NB4 (cell line): ENCODE measurements around the gene MAP3K9.

ENCODE experiments used
- MYC ChIP-seq: IDR thresholded peaks from 2 replicates; pipeline ENCODE4 v1.6.1; 2011; ENCODE audit warnings: low read depth, low read length
- TF ChIP-seq, protein P1 (sequence below): IDR thresholded peaks from one replicate; pipeline ENCODE4 v1.5.1; 2012; ENCODE audit warnings: low read depth, low read length

DNA sequence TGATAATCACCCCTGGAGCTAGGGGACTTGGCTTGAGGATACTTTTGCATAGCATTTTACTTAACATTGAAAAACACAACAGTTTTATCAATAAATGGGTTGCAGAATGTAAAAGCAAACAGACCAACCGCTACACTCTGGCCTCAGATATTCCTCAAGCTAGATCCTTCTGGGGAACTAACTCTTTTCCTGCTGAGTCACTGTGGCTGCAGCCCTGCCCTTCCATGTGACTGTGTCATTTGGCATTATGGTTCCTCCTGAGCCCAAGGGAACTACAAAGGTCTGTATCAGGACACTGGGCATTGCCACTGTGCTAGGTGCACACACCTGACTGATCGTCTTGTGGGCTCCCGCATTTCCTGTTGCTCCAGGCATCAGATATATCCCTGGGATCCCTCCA is 111.0 kb downstream of the MAP3K9 start:
- no peak for TF ChIP-seq MYC
- TF ChIP-seq, protein P1, sequence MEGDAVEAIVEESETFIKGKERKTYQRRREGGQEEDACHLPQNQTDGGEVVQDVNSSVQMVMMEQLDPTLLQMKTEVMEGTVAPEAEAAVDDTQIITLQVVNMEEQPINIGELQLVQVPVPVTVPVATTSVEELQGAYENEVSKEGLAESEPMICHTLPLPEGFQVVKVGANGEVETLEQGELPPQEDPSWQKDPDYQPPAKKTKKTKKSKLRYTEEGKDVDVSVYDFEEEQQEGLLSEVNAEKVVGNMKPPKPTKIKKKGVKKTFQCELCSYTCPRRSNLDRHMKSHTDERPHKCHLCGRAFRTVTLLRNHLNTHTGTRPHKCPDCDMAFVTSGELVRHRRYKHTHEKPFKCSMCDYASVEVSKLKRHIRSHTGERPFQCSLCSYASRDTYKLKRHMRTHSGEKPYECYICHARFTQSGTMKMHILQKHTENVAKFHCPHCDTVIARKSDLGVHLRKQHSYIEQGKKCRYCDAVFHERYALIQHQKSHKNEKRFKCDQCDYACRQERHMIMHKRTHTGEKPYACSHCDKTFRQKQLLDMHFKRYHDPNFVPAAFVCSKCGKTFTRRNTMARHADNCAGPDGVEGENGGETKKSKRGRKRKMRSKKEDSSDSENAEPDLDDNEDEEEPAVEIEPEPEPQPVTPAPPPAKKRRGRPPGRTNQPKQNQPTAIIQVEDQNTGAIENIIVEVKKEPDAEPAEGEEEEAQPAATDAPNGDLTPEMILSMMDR: no peak
